H9 (cell line): ENCODE results near the gene SPATA19. TPM values are rescaled to one million over a fixed set of nuclear protein-coding genes. Genes with fewer than 3 reads are reported as not detected.

Source experiments
- DNase-seq: peaks from one replicate; pipeline ENCODE4 v3.0.0-alpha.2; 2017
- H2AFZ ChIP-seq: one replicate; pipeline ENCODE4 v1.6.1; 2013; ENCODE audit warnings: mild to moderate bottlenecking, low read length, control low read depth, moderate library complexity
- H2AK5ac ChIP-seq: 2 replicates; pipeline ENCODE4 v1.6.1; 2013; ENCODE audit warnings: low read length, control low read depth, mixed read lengths; ENCODE audit not compliant: insufficient read length
- H2BK120ac ChIP-seq: one replicate; pipeline ENCODE4 v1.6.1; 2013; ENCODE audit warnings: low read depth, mild to moderate bottlenecking, low read length, control low read depth, inconsistent platforms; ENCODE audit not compliant: poor library complexity, severe bottlenecking
- H2BK12ac ChIP-seq: 2 replicates; pipeline ENCODE4 v1.6.1; 2013; ENCODE audit warnings: low read length, control low read depth, mixed read lengths, low read depth; ENCODE audit not compliant: insufficient read length
- H2BK15ac ChIP-seq: 2 replicates; pipeline ENCODE4 v1.6.1; 2013; ENCODE audit warnings: low read depth, low read length, control low read depth
- H2BK20ac ChIP-seq: one replicate; pipeline ENCODE4 v1.6.1; 2013; ENCODE audit warnings: low read depth, mild to moderate bottlenecking, low read length, control low read depth, inconsistent platforms; ENCODE audit not compliant: poor library complexity, severe bottlenecking
- H2BK5ac ChIP-seq: 2 replicates; pipeline ENCODE4 v1.6.1; 2013; ENCODE audit warnings: low read length, control low read depth, mixed read lengths; ENCODE audit not compliant: insufficient read length
- H3K14ac ChIP-seq: 2 replicates; pipeline ENCODE4 v1.6.1; 2013; ENCODE audit warnings: low read length, control low read depth; ENCODE audit not compliant: insufficient read depth
- H3K18ac ChIP-seq: 2 replicates; pipeline ENCODE4 v1.6.1; 2013; ENCODE audit warnings: low read depth, mild to moderate bottlenecking, mixed read lengths, low read length, control low read depth; ENCODE audit not compliant: insufficient read length
- H3K23ac ChIP-seq: 2 replicates; pipeline ENCODE4 v1.6.1; 2013; ENCODE audit warnings: low read length, control low read depth, mixed read lengths, low read depth; ENCODE audit not compliant: insufficient read length
- H3K23me2 ChIP-seq: 2 replicates; pipeline ENCODE4 v1.6.1; 2013; ENCODE audit warnings: low read depth, mild to moderate bottlenecking, mixed read lengths, low read length, control low read depth; ENCODE audit not compliant: insufficient read length, poor library complexity, severe bottlenecking
- H3K27ac ChIP-seq: 2 replicates; pipeline ENCODE4 v1.5.1; 2013; ENCODE audit warnings: low read length, control low read depth, mixed read lengths, low read depth; ENCODE audit not compliant: insufficient read length
- H3K27me3 ChIP-seq: 2 replicates; pipeline ENCODE4 v1.6.1; 2013; ENCODE audit warnings: low read length, control low read depth, inconsistent platforms; ENCODE audit not compliant: insufficient read depth
- H3K4ac ChIP-seq: 2 replicates; pipeline ENCODE4 v1.6.1; 2013; ENCODE audit warnings: low read depth, mild to moderate bottlenecking, control low read depth, inconsistent platforms, low read length, moderate library complexity
- H3K4me1 ChIP-seq: 2 replicates; pipeline ENCODE4 v1.6.1; 2013; ENCODE audit warnings: low read length, control low read depth, inconsistent platforms; ENCODE audit not compliant: insufficient read depth
- H3K4me2 ChIP-seq: 2 replicates; pipeline ENCODE4 v1.6.1; 2013; ENCODE audit warnings: low read length, control low read depth, mixed read lengths; ENCODE audit not compliant: insufficient read length, insufficient read depth
- H3K56ac ChIP-seq: 2 replicates; pipeline ENCODE4 v1.6.1; 2013; ENCODE audit warnings: low read depth, mild to moderate bottlenecking, mixed read lengths, low read length, control low read depth; ENCODE audit not compliant: insufficient read length
- H3K79me1 ChIP-seq: 2 replicates; pipeline ENCODE4 v1.6.1; 2013; ENCODE audit warnings: low read depth, mild to moderate bottlenecking, moderate library complexity, low read length, control low read depth, inconsistent platforms; ENCODE audit not compliant: insufficient read depth, poor library complexity, severe bottlenecking
- H3K79me2 ChIP-seq: 2 replicates; pipeline ENCODE4 v1.6.1; 2013; ENCODE audit warnings: low read length, control low read depth, inconsistent platforms; ENCODE audit not compliant: insufficient read depth
- H3K9ac ChIP-seq: 2 replicates; pipeline ENCODE4 v1.6.1; 2013; ENCODE audit warnings: low read length, control low read depth, mixed read lengths; ENCODE audit not compliant: insufficient read length; ENCODE audit errors: extremely low read depth
- H3K9me3 ChIP-seq: one replicate; pipeline ENCODE4 v1.6.1; 2013; ENCODE audit warnings: low read depth, low read length, inconsistent platforms; ENCODE audit not compliant: control insufficient read depth
- H3T11ph ChIP-seq: one replicate; pipeline ENCODE4 v1.6.1; 2013; ENCODE audit warnings: mild to moderate bottlenecking, low read length, control low read depth, inconsistent platforms
- H4K20me1 ChIP-seq: one replicate; pipeline ENCODE4 v1.6.1; 2013; ENCODE audit not compliant: control insufficient read depth, insufficient read length, insufficient read depth
- H4K5ac ChIP-seq: 2 replicates; pipeline ENCODE4 v1.6.1; 2013; ENCODE audit warnings: low read depth, mild to moderate bottlenecking, mixed read lengths, low read length, control low read depth; ENCODE audit not compliant: insufficient read length
- H4K8ac ChIP-seq: replicated peaks from 2 replicates; pipeline ENCODE4 v1.6.1; 2013; ENCODE audit warnings: low read length, control low read depth, mixed read lengths, low read depth; ENCODE audit not compliant: insufficient read length
- H4K91ac ChIP-seq: 2 replicates; pipeline ENCODE4 v1.6.1; 2013; ENCODE audit warnings: low read depth, mild to moderate bottlenecking, moderate library complexity, mixed read lengths, low read length, control low read depth; ENCODE audit not compliant: insufficient read length
- H3K27ac Mint-ChIP-seq, 3 experiments: 2 replicates in 2 of 3; 3 replicates in 1 of 3; pipeline ENCODE4 v1.8.0; 2020 to 2021; ENCODE audit warnings: mixed read lengths in 3 of 3, mild to moderate bottlenecking in 1 of 3, moderate library complexity in 1 of 3
- H3K27me3 Mint-ChIP-seq: 2 replicates; pipeline ENCODE4 v1.8.0; 2021; ENCODE audit warnings: low read depth, mild to moderate bottlenecking, moderate library complexity, mixed read lengths
- H3K36me3 Mint-ChIP-seq, 3 experiments: 2 replicates in 2 of 3; 3 replicates in 1 of 3; pipeline ENCODE4 v1.8.0; 2020 to 2021; ENCODE audit warnings: low read depth in 3 of 3, mixed read lengths in 3 of 3; ENCODE audit not compliant: insufficient read depth in 1 of 3
- H3K4me1 Mint-ChIP-seq, 2 experiments: 2 replicates each; pipeline ENCODE4 v1.8.0; 2020; ENCODE audit warnings: mixed read lengths in 2 of 2
- H3K4me3 Mint-ChIP-seq, 2 experiments: 2 replicates in 1 of 2; 3 replicates in 1 of 2; pipeline ENCODE4 v1.8.0; 2020 to 2021; ENCODE audit warnings: mild to moderate bottlenecking in 2 of 2, mixed read lengths in 2 of 2, moderate library complexity in 1 of 2
- H3K9me3 Mint-ChIP-seq, 2 experiments: 2 replicates in 1 of 2; 3 replicates in 1 of 2; pipeline ENCODE4 v1.8.0; 2020; ENCODE audit warnings: mild to moderate bottlenecking in 2 of 2, mixed read lengths in 2 of 2, moderate library complexity in 1 of 2
- WGBS: extraction: QIAGEN DNeasy Blood & Tissue Kit; methylation state at CpG from one replicate; pipeline ENCODE4 v1.1.7; 2013; ENCODE audit warnings: missing lambda C conversion rate, low lambda C conversion rate, mixed read lengths; ENCODE audit not compliant: insufficient read length; ENCODE audit errors: extremely low coverage; 5-methylcytosine and 5-hydroxymethylcytosine counted together
- total RNA-seq: library from RNA; stranded (reverse); gene quantifications from 2 replicates; pipeline ENCODE4 v1.2.1, GENCODE V29; 2021
- TF ChIP-seq, protein P1 (sequence below): fragments of 200-600 bp; sonication (generic); conservative IDR thresholded peaks from 3 replicates; pipeline ENCODE4 v1.8.0; 2021; ENCODE audit warnings: antibody characterized with exemption, mild to moderate bottlenecking

SPATA19 gene
- total RNA-seq, 1 experiment from 2014 or later = not detected

DNA sequence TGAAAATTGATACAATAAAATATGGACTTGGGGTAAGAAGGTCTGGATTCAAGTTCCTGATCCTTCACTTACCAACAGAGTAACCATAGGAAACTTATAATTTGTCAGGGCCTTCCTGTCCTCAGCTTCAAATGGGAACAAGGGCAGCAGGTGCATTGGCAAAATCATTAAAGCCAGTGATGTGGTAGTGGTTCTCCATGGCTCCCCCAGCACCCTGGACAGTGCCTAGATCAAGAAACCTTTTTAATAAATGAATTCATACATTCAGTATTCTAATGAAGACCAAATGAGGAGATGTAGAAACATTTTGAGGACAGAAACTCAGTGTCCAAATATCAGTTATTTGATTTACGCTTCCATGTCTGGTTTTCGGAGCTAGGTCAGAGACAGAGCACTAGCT lies 51.1 kb downstream of the SPATA19 start:
- Histone ChIP-seq H3K4ac (no peak overlapping the region), H2BK20ac (no peak overlapping the region), H2BK120ac (no peak overlapping the region), H4K20me1 (no peaks in the 10 kb centered on the region), H2BK5ac (no peak overlapping the region), H3K23me2 (no peaks in the 10 kb centered on the region), H2AK5ac (no peak overlapping the region), H3K79me1 (no peaks in the 10 kb centered on the region), H3T11ph (no peak overlapping the region), H3K14ac (no peak overlapping the region), H3K9me3 (peaks cover 9% of the 10 kb centered on the region), H3K9ac (no peak overlapping the region), H4K91ac (no peak overlapping the region), H3K23ac (no peak overlapping the region), H4K8ac (no peak overlapping the region), H4K5ac (no peak overlapping the region), H3K18ac (no peak overlapping the region), H3K4me2 (no peak overlapping the region), H3K79me2 (no peaks in the 10 kb centered on the region), H3K4me1 (no peaks in the 10 kb centered on the region), H3K27ac (no peak overlapping the region), H3K56ac (no peak overlapping the region), H2BK12ac (no peak overlapping the region), H2BK15ac (no peak overlapping the region), H3K27me3 (no peaks in the 10 kb centered on the region), H2AFZ (no peak overlapping the region)
- no CpG with 5 or more reads among the region's 2 CpGs for WGBS
- DNase-seq = no peak
- Mint-ChIP-seq H3K27ac (no peak overlapping the region), H3K4me1 (peaks cover 0 to 2% of the 10 kb centered on the region in 2 experiments; a peak in 1 of 4 replicates), H3K36me3 (peaks cover 3 to 9% (median 6%) of the 10 kb centered on the region in 3 experiments; a peak in 5 of 7 replicates), H3K27me3 (peaks cover 9% of the 10 kb centered on the region), H3K9me3 (peaks cover 6 to 19% of the 10 kb centered on the region in 2 experiments; a peak in 4 of 5 replicates), H3K4me3 (no peak overlapping the region)
- TF ChIP-seq, protein P1, sequence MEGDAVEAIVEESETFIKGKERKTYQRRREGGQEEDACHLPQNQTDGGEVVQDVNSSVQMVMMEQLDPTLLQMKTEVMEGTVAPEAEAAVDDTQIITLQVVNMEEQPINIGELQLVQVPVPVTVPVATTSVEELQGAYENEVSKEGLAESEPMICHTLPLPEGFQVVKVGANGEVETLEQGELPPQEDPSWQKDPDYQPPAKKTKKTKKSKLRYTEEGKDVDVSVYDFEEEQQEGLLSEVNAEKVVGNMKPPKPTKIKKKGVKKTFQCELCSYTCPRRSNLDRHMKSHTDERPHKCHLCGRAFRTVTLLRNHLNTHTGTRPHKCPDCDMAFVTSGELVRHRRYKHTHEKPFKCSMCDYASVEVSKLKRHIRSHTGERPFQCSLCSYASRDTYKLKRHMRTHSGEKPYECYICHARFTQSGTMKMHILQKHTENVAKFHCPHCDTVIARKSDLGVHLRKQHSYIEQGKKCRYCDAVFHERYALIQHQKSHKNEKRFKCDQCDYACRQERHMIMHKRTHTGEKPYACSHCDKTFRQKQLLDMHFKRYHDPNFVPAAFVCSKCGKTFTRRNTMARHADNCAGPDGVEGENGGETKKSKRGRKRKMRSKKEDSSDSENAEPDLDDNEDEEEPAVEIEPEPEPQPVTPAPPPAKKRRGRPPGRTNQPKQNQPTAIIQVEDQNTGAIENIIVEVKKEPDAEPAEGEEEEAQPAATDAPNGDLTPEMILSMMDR = no peak
